GM12873 (cell line): ENCODE results near the gene GANAB.

Source experiments
- CTCF ChIP-seq: IDR thresholded peaks from 2 replicates; pipeline ENCODE4 v1.5.1; 2012; ENCODE audit warnings: low read depth, mild to moderate bottlenecking, moderate library complexity, low read length, control low read depth; ENCODE audit not compliant: insufficient read depth; ENCODE audit errors: missing control alignments

The GANAB gene

GRCh38 chr11:62611705-62612365 is 34.6 kb downstream of the GANAB start:
- no peak for TF ChIP-seq CTCF

- no peak for TF ChIP-seq CTCF
These were observed 35.4 kb downstream of the GANAB start for GRCh38 chr11:62610814-62611704.

- no peak for TF ChIP-seq CTCF
These were observed 36.0 kb downstream of the GANAB start for GRCh38 chr11:62610403-62610802.

- no peak for TF ChIP-seq CTCF
These were observed 37.6 kb downstream of the GANAB start for GRCh38 chr11:62608776-62609175.

- TF ChIP-seq CTCF: no peak
These were observed 38.7 kb downstream of the GANAB start for GRCh38 chr11:62607714-62608113.

- TF ChIP-seq CTCF: no peak
These were observed 40.5 kb downstream of the GANAB start for GRCh38 chr11:62605902-62606301.

- no peak for TF ChIP-seq CTCF
These were observed 40.9 kb downstream of the GANAB start for GRCh38 chr11:62605467-62605866.
